AG04450 (cell line): ENCODE measurements around the gene IPO11. TPM values are rescaled to one million over a fixed set of nuclear protein-coding genes. Genes with fewer than 3 reads are reported as not detected.
A peak's percentile ranks its signal among the peaks of the same experiment; 100 is the strongest.

Source experiments
- CTCF ChIA-PET: fragments of 300-600, 350-600 bp; formaldehyde crosslinking; extraction: SDS; loops from one replicate; lab custom pipeline; 2022; ENCODE audit warnings: antibody characterized with exemption, inconsistent platforms; lab: Charles Lee
- POLR2A ChIA-PET: fragments of 350-600 bp; formaldehyde crosslinking; extraction: SDS; loops from one replicate; lab custom pipeline; 2021; ENCODE audit warnings: antibody characterized with exemption, inconsistent platforms; lab: Yijun Ruan, JAX
- DNase-seq: peaks from one replicate; pipeline ENCODE4 v3.0.0-alpha.2; 2011; ENCODE audit warnings: low read depth, low spot score
- H3K27ac ChIP-seq: one replicate; pipeline ENCODE4 v1.5.1; 2012; ENCODE audit warnings: low read depth, low read length, control low read depth
- H3K27me3 ChIP-seq: one replicate; pipeline ENCODE4 v1.6.0; 2012; ENCODE audit warnings: low read length; ENCODE audit not compliant: control insufficient read depth, insufficient read depth
- H3K4me3 ChIP-seq: 2 replicates; pipeline ENCODE4 v1.5.1; 2011; ENCODE audit warnings: mild to moderate bottlenecking, low read depth, low read length, control low read depth
- H3K9me3 ChIP-seq: 2 replicates; pipeline ENCODE4 v1.5.1; 2012; ENCODE audit warnings: low read length; ENCODE audit not compliant: control insufficient read depth, insufficient read depth
- polyA minus RNA-seq: library from RNA; depleted of rRNA, polyadenylated mRNA; stranded (reverse); fragments of >200 nt; gene quantifications from 2 replicates; pipeline ENCODE4 v1.2.3, GENCODE V29; 2011; rRNA and poly(A)+ RNA removed
- polyA plus RNA-seq: library from polyadenylated mRNA; depleted of rRNA; stranded (reverse); fragments of >200 nt; gene quantifications from 2 replicates; pipeline ENCODE4 v1.2.3, GENCODE V29; 2011; rRNA removed
- TF ChIP-seq, protein P1 (sequence below): IDR thresholded peaks from 2 replicates; pipeline ENCODE4 v1.5.1; 2011; ENCODE audit warnings: low read depth, low read length, control low read depth, inconsistent platforms

Gene IPO11
- polyA plus RNA-seq, result 24.0 and 24.5 TPM in 2 replicates
- polyA minus RNA-seq, result 49.7 and 50.1 TPM in 2 replicates

DNA sequence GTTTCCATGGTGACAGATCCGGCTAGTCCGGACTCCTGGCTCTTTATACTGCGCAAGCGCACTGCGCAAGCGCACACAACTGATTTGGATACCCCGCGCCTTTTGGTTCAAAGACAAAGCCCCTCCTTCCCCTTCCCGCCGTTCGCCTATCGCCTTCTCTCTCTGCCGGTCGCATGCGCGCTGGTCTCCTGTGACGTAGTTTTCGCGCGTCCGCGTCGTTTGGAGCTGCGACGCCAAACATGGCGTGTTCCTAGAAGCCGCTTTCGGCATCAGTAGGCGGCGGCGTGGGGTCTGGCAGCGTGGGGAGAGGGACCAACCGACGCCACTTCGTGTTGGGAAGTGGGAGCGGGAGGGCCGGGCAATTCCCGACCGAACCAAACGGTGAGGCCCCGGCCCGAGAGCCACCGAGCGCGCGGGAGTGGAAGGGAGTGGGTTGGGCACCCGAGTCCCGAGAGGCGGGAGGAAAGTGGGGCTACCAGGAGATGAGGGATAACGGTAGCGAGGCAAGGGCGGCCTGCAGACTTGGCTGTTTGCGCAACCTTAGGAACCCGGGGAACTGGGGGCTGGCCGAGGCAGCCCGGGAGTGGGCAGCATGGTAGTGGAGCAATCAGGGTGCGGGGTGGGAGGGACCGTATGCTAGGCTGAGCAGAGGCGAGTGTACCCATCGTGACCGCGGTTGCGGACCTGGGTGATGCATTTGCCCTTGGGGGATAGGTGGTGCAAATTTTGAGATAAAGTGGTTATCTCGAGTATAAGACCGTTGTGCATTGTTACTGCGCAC, at the start of gene IPO11:
Gene IPO11 (plus strand): TSS at position 215 of the 781 bp plus-strand sequence. CDS start 24,517 bp downstream, outside the sequence.
- TF ChIP-seq, protein P1, sequence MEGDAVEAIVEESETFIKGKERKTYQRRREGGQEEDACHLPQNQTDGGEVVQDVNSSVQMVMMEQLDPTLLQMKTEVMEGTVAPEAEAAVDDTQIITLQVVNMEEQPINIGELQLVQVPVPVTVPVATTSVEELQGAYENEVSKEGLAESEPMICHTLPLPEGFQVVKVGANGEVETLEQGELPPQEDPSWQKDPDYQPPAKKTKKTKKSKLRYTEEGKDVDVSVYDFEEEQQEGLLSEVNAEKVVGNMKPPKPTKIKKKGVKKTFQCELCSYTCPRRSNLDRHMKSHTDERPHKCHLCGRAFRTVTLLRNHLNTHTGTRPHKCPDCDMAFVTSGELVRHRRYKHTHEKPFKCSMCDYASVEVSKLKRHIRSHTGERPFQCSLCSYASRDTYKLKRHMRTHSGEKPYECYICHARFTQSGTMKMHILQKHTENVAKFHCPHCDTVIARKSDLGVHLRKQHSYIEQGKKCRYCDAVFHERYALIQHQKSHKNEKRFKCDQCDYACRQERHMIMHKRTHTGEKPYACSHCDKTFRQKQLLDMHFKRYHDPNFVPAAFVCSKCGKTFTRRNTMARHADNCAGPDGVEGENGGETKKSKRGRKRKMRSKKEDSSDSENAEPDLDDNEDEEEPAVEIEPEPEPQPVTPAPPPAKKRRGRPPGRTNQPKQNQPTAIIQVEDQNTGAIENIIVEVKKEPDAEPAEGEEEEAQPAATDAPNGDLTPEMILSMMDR, result no peak
- DNase-seq, result peak; percentile 98
- Histone ChIP-seq H3K27me3 (no peaks in the 10 kb centered on the region), H3K9me3 (no peaks in the 10 kb centered on the region; the same call in 1 of the 2 replicates), H3K4me3 (peak within 1 kb of the TSS; percentile 95), H3K27ac (peak within 1 kb of the TSS; percentile 57)
- CTCF ChIA-PET, result interaction anchor here (0.6 to 0.9 kb wide), 3 partner anchors 9 to 366 kb away, joined by 3 to 5 read pairs (median 3); partner anchors contain the start of gene DIMT1
- POLR2A ChIA-PET, result interaction anchor here (2.1 kb wide), 1 partner anchor 9 kb away, joined by 30 read pairs; the partner anchor contains the start of gene DIMT1

DNA sequence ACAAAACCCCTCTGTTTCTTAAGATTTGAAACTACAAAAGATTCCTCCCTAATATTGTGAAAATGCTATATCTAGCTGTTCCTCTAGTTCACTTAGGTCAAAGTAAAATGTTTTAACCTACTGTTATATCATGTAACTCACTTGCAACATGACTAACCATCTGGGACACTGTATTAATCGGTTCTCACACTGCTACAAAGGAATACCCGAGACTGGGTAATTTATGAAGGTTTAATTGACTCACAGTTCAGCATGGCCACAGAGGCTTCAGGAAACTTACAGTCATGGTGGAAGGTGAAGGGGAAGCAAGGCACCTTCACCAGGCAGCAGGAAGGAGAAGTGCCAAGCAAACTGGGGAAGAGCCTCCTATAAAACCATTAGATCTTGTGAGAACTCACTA, 43.5 kb upstream of the IPO11 start:
- Histone ChIP-seq H3K27me3 (no peaks in the 10 kb centered on the region), H3K4me3 (no peak overlapping the region), H3K27ac (no peak overlapping the region), H3K9me3 (no peaks in the 10 kb centered on the region)
- TF ChIP-seq, protein P1, result no peak
- ChIA-PET POLR2A (no interaction called here), CTCF (interaction anchor here (1.0 to 1.5 kb wide), 3 partner anchors 15 to 34 kb away, joined by 3 to 4 read pairs (median 3); partner anchors contain the start of gene DIMT1)
- no peak for DNase-seq

DNA sequence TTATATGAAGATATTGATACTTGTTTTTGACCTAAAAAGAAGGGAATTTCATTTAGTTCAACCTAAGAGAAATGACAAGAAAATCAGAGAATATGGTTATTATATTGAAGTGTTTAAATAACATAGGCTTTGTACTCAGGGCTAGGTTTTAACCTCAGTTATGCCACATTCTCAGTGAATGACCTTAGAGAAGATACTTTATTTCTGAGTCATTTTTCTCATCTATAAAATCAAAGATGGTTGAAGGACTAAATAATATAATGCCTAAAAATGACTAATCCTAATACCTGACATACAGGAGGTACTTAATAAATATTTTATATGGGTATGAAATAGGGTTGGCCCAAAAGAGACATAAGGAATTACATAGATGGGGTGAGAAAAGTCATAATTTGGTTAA, 41.2 kb upstream of the IPO11 start:
- Histone ChIP-seq H3K27ac (no peak overlapping the region), H3K27me3 (no peaks in the 10 kb centered on the region), H3K4me3 (no peak overlapping the region), H3K9me3 (no peaks in the 10 kb centered on the region)
- ChIA-PET POLR2A (no interaction called here), CTCF (no interaction called here)
- TF ChIP-seq, protein P1, result no peak
- no peak for DNase-seq

DNA sequence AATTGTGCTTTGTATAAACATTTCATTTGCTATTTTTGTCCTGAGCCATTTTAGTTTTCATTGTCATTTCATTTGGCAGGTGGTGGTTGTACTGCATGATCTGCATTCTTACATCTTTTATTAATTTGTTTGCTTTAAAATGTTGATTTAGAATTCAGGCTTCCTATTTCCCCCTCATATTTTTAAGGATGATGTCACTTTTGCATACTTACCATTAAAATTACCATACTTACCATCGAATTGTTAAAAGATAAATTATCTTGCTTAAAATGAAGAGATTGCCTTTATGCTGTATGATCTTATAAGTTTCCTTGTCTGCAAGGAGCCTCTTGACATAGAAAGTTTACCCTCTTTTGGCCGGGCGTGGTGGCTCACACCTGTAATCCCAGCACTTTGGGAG, 40.0 kb upstream of the IPO11 start:
- POLR2A ChIA-PET, result no interaction called here

More for the DNA sequence above, 40.0 kb upstream of the IPO11 start:
- Histone ChIP-seq H3K9me3 (no peaks in the 10 kb centered on the region), H3K27me3 (no peaks in the 10 kb centered on the region), H3K4me3 (no peak overlapping the region), H3K27ac (no peak overlapping the region)
- CTCF ChIA-PET, result interaction anchor here (0.7 kb wide), 1 partner anchor 46 kb away, joined by 3 read pairs; no protein-coding TSS in a partner anchor
- no peak for DNase-seq
- TF ChIP-seq, protein P1, result no peak
